HG02642 (cell line): Measurements from ENCODE around the gene SLC15A4.
A peak's percentile ranks its signal among the peaks of the same experiment; 100 is the strongest.
"Not testable (repeated sequence)": the region's sequence is repeated elsewhere in the genome, so short reads cannot be mapped to it uniquely, and the experiment has no call there.

Experiments
- ATAC-seq: cut with Tn5 transposase; IDR thresholded peaks from one replicate; pipeline ENCODE4 v1.9.1; 2021; ENCODE audit warnings: mild to moderate bottlenecking; ENCODE audit not compliant: unreplicated experiment, poor library complexity

SLC15A4 gene

GRCh38 chr12:128823916-128824839 lies at the start of gene SLC15A4:
Gene SLC15A4 (minus strand): TSS chr12:128823958. CDS start chr12:128823943, 15 bp downstream.
- peak; percentile 83 for ATAC-seq

GRCh38 chr12:128872303-128872702 lies 48.5 kb upstream of the SLC15A4 start:
- ATAC-seq, result no peak

GRCh38 chr12:128871516-128871892 lies 47.7 kb upstream of the SLC15A4 start:
- ATAC-seq, result no peak

- no peak for ATAC-seq
These were observed 43.7 kb upstream of the SLC15A4 start for GRCh38 chr12:128867466-128867865.

GRCh38 chr12:128864516-128865186 lies 40.9 kb upstream of the SLC15A4 start:
- ATAC-seq, result no peak

GRCh38 chr12:128863957-128864356 lies 40.2 kb upstream of the SLC15A4 start:
- ATAC-seq, result no peak

- no peak for ATAC-seq
These were observed 37.7 kb upstream of the SLC15A4 start for GRCh38 chr12:128861226-128862016.

GRCh38 chr12:128859311-128859710 lies 35.6 kb upstream of the SLC15A4 start:
- ATAC-seq, result no peak

GRCh38 chr12:128857133-128857763 lies 33.5 kb upstream of the SLC15A4 start:
- no peak for ATAC-seq

- ATAC-seq, result no peak
These were observed 33.0 kb upstream of the SLC15A4 start for GRCh38 chr12:128856791-128857078.

GRCh38 chr12:128856035-128856790 lies 32.5 kb upstream of the SLC15A4 start:
- no peak for ATAC-seq

GRCh38 chr12:128853600-128854197 lies 29.9 kb upstream of the SLC15A4 start:
- ATAC-seq, result peak; percentile 38

- ATAC-seq, result no peak
These were observed 29.3 kb upstream of the SLC15A4 start, which contains the start of gene GLT1D1 for GRCh38 chr12:128852885-128853599. Gene GLT1D1 (plus strand): TSS chr12:128853478. CDS start chr12:128853582, 104 bp downstream.

- no peak for ATAC-seq
These were observed 28.4 kb upstream of the SLC15A4 start for GRCh38 chr12:128852026-128852698.

- not testable (repeated sequence) for ATAC-seq
These were observed 27.7 kb upstream of the SLC15A4 start for GRCh38 chr12:128851429-128851828.

- ATAC-seq, result no peak
These were observed 26.6 kb upstream of the SLC15A4 start for GRCh38 chr12:128850400-128850799.

GRCh38 chr12:128849806-128850205 lies 26.0 kb upstream of the SLC15A4 start:
- not testable (repeated sequence) for ATAC-seq

- no peak for ATAC-seq
These were observed 24.6 kb upstream of the SLC15A4 start for GRCh38 chr12:128848371-128848770.
